Sigmoid colon (tissue), 4 donors: Measurements from ENCODE around the gene MAEA.

Source experiments
- CTCF ChIP-seq, 4 experiments: fragments of 450-650 bp in 3 of 4; fragments of 200-600 bp in 1 of 4; IDR thresholded peaks; one replicate each; pipeline ENCODE4 v1.5.1; 2016 to 2019; ENCODE audit warnings: antibody characterized with exemption in 4 of 4, mild to moderate bottlenecking in 3 of 4, moderate library complexity in 2 of 4
- EP300 ChIP-seq, 4 donors: sonication (generic); formaldehyde crosslinking; IDR thresholded peaks; one replicate each; pipeline ENCODE4 v1.6.1; 2017; ENCODE audit warnings: antibody characterized with exemption in 4 of 4
- POLR2A ChIP-seq, 2 donors: fragments of 450-650 bp; IDR thresholded peaks; one replicate each; pipeline ENCODE4 v1.6.1; 2016; ENCODE audit warnings: antibody characterized with exemption in 2 of 2, mild to moderate bottlenecking in 2 of 2, moderate library complexity in 2 of 2
- POLR2AphosphoS5 ChIP-seq, 4 donors: sonication (generic); formaldehyde crosslinking; IDR thresholded peaks; one replicate each; pipeline ENCODE4 v1.6.1; 2017; ENCODE audit warnings: antibody characterized with exemption in 4 of 4

DNA sequence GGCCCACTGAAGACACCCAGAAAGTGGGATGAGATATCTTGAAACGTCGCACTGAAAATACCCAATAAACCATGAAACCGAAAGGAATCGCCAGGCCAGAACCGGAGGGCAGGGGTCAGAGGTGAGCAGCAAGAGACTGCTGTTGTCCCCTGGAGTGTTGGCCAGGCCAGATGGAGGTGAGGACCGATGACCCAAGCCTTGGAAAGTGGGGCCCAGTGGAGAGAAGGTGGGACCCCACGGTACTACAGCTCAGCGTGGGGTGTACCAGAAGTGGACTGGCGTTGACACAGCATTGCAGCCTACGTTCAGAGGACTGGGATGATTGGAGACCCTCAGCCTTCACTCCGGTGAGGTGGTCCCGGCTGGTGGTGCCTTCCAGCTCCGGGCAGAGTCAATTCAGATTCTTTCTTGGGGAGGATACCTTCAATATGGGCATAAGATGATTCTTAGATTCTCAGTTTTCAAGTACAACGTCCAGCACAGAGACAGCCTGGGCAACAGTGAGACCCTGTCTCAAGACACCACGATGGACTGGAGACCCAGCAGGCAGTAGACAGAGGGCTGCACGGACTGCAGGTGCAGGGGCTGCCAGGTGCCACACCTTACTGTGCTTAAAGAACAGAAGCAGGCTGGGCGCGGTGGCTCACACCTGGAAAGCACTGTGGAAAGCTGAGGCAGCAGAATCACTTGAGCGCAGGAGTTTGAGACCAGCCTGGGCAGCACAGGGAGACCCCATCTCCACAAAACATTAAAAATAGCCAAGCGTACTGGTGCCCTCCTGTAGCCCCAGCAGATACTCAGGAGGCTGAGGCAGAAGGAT lies 23.3 kb downstream of the MAEA start:
- TF ChIP-seq CTCF (IDR thresholded peaks at IDR 0.05) (no peak), EP300 (IDR thresholded peaks at IDR 0.05) (no peak), POLR2A (IDR thresholded peaks at IDR 0.05) (no peak), POLR2AphosphoS5 (IDR thresholded peaks at IDR 0.05) (no peak)
